ENCODE results near the gene S100PBP.
"Not testable (repeated sequence)": the region's sequence is repeated elsewhere in the genome, so short reads cannot be mapped to it uniquely, and the experiment has no call there.

The S100PBP gene

DNA sequence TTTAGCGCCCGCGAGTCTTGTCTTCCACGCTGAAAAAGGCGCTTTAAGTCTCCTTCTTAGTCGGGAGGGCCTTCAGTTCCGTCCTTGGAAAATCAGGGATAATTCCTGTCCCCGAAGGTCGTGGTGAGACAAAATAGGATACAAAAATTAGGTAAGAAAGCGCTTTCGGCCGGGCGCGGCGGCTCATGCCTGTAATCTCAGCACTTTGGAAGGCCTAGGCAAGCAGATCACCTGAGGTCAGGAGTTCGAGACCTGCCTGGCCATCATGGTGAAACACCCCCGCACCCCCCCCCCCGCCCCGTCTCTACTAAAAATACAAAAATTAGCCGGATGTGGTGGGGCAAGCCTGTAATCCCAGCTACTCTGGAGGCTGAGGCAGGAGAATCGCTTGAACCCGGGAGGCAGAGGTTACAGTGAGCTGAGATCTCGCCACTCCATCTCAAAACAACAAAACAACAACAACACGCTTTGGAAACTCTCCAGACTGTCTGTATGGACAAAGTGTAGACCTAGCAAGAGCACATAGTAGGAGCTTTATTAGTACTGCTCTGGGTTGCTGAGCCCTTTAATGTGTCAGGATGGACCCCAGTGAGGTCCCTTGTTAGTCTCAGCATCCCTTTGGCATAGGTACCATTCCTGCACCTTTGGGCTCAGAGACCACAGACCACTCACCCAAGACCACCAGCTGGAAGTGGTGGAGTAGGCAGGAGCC lies 84.5 kb downstream of the S100PBP start:
- FAIRE-seq: no peak

DNA sequence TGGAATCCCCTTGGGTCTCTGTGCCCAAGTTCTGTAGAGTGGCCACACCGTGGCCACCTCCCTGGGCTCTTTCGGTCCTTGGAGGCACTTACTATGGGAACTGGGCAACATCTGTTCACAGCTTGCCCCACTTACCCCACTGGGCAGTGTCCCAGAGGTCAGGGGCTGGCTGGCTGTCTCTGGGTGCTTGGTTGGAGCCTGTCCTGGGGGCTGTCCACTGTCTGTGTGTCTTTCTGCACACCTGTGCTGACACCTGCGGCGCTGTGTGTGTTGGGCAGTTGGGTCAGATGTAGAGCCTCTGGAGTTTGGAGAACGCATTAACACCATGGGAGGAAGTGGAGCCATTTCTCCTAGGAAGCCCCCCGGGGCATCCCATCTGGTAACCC lies 85.1 kb downstream of the S100PBP start:
- no peak for FAIRE-seq

- FAIRE-seq: no peak
Measured at GRCh38 chr1:32903991-32904785, 86.7 kb downstream of the S100PBP start.

DNA sequence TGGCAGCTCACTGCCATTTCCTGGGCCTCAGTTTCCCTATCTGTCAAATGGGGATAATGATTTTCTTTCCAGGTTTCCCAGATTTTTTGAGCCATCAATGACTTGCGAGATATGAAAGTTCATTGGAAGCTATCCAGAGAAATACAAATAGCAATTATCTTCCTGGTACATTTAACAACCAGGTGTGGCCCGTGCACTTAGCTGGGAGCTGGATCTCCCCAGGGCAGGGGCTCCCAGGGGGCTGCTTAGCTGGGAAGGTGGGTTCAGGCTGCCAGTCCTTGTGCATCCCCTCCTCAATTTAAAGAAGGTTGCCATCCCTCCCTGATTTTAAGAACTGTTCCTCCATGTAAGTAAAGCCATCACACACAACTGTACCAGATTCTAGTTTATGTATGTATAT lies 87.3 kb downstream of the S100PBP start:
- FAIRE-seq: no peak

DNA sequence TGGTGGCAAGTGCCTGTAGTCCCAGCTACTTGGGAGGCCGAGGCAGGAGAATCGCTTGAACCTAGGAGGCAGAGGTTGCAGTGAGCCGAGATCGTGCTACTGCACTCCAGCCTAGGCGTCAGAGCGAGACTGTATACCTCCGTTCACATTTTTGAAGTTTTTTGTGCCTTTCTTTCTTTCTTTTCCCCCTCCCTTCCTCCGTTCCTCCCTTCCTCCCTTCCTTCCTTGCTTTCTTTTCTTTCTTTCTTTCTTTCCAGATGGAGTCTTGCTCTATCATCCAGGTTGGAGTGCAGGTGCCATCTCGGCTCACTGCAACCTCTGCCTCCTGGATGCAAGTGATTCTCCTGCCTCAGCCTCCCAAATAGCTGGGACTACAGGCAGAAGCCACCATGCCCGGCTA lies 88.1 kb downstream of the S100PBP start:
- not testable (repeated sequence) for FAIRE-seq

DNA sequence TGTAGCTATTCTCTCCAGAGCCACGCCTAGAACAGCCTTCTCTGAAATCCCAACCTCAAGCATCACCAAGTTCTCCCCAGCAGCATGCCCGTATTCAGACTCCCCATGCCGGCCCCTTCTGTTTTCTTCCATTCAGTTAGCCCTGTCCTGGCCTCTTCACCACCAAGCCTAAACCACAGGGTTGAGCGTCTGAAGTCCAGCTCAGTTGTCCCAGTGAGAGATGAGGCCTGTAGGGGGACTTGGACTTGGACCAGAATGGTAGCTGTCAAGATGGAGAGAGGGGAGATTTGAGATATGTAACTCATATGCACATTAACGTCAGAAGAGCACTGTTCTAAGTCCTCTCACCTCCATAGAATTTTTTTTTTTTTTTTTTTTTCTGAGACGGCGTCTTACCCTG lies 89.2 kb downstream of the S100PBP start:
- no peak for FAIRE-seq

DNA sequence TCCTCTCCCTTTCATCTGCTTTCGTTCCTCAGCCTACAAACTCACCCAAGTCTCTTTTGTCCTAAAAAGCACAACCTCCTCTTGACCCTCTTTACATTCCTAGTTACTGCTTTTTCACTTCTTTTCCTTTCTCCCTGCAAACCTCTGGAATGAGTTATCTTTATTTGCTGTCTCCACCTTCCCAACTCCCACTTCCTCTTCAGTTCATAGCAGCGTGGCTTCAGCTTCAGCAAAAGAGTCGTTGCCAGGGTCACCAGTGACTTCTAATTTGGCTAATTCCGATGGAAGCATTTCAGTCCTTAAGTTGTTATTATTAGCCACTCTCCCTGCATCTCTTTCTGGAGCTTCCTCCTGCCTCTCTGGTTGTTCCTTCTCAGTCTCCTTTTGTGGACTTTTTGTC lies 90.0 kb downstream of the S100PBP start:
- no peak for FAIRE-seq

All from A204.1 (cell line).